Fibroblast of skin of scalp (primary cell): ENCODE measurements around the gene TRIM22. TPM values are rescaled to one million over a fixed set of nuclear protein-coding genes. Genes with fewer than 3 reads are reported as not detected.
A peak's percentile ranks its signal among the peaks of the same experiment; 100 is the strongest.
"Not testable (repeated sequence)": the region's sequence is repeated elsewhere in the genome, so short reads cannot be mapped to it uniquely, and the experiment has no call there.

Experiments
- DNase-seq: peaks from one replicate; pipeline ENCODE4 v3.0.0-alpha.2; 2013
- polyA plus RNA-seq, 2 experiments: library from polyadenylated mRNA; unstranded; fragments of 120-200 nt; gene quantifications; one replicate each; pipeline ENCODE4 v1.2.1, GENCODE V29; 2013; ENCODE audit not compliant: insufficient read length in 2 of 2

The TRIM22 gene
- polyA plus RNA-seq (2013, experiment 1 of 2; ENCODE audit: insufficient read length) = 28.7 TPM
- polyA plus RNA-seq (2013, experiment 2 of 2; ENCODE audit: insufficient read length) = 31.7 TPM

GRCh38 chr11:5689551-5689983 is at the start of gene TRIM22:
Gene TRIM22 (plus strand): TSS chr11:5689790. CDS start chr11:5696233, 6,443 bp downstream.
- DNase-seq = peak; percentile 77

DNA sequence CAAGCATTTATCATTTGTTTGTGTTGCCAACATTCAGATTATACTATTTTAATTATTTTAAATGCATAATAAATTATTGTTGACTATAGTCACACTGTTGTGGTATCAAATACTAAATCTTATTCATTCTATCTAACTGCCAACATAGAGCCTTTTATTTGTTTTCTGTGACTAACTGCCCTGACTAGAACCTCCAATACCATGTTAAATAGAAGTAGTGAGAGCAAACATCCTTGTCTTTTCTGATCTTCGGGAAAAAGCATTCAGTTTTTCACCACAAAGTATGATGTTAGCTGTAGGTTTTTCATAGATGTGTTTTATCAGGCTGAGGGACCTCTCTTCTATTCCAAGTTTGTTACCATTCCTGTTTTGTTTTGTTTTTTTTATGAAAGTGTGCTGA is 49.6 kb upstream of the TRIM22 start:
- DNase-seq = no peak

GRCh38 chr11:5643585-5643984 is 46.0 kb upstream of the TRIM22 start:
- no peak for DNase-seq

GRCh38 chr11:5646139-5646538 is 43.5 kb upstream of the TRIM22 start:
- no peak for DNase-seq

DNA sequence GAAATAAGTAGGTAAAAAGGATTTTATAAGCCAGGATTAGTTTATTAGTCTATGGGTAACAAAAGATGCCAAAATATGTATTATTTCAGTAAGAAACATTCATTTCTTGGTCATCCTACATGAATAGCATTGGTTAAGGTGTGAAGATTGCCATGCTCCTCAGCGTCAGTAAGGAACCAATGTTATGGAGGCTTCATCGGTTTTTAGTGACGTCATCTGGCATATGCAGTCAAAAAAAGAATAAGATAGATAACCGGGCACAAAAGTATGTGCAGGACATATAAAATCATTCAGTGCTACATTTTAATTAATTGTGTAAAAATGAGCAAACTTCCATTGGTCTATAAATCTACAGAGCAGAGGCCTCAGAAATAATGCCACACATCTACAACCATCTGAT is 34.1 kb upstream of the TRIM22 start:
- DNase-seq = no peak

- not testable (repeated sequence) for DNase-seq
Measured at GRCh38 chr11:5656956-5657355, 32.6 kb upstream of the TRIM22 start.

GRCh38 chr11:5658318-5658717 is 31.3 kb upstream of the TRIM22 start:
- DNase-seq = no peak

DNA sequence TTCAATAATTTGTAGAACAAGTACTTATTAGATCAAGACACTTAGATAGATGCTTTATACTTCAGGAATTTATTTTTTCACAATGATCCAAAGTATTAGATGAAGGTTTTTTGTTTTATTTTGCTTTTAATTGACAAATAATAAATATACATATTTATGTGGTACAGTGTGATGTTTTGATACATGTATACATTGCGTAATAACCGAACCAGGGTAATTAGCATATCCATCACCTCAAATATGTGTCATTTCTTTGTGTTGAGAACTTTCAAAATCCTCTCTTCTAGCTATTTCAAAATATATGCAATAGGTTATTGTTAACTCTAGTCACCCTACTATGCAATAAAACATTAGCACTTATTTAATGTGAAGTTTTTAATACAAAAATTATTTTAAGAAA is 26.1 kb upstream of the TRIM22 start:
- DNase-seq = no peak

- no peak for DNase-seq
Measured at GRCh38 chr11:5665051-5665570, 24.5 kb upstream of the TRIM22 start.

- DNase-seq = no peak
Measured at GRCh38 chr11:5665746-5666401, 23.7 kb upstream of the TRIM22 start.

DNA sequence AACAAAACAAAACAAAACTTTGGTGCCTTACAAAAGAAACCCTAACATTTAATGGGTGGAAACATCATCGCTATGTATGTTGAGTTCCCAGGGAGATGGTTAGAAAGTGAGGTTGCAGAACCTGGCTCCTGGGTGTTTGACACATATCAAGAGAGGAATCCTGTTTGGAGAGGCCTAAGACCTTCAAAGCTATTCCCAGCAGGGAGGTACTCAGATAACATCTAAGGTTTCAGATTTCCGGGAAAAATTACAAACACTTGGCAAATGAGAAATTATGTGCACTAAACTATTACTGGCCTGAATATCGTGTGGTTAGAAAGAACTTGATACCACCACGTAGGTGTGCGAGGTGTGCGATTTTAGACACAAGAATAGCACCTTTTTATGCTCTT is 23.2 kb upstream of the TRIM22 start:
- DNase-seq = no peak

- peak; percentile 13 for DNase-seq
Measured at GRCh38 chr11:5671831-5672230, 17.8 kb upstream of the TRIM22 start.

DNA sequence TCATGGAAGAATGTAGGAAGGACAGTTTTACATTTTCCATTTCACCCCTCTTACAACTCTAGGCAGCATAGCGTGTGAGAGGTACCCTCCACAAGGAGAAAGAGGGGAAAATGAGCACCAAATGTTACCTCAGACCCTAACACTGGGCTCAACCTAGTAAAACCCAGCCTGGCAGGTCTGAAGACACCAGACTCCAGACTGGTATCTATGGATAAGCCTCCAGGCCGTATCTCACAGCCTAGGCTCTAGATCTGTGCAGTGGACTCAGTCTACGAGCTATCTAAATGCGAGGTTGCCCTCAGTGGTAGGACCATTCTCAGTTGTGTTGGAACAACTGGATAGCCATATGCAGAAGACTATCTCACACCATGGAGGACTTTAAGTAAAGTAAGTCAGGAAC is 15.2 kb upstream of the TRIM22 start:
- no peak for DNase-seq

- no peak for DNase-seq
Measured at GRCh38 chr11:5679811-5680210, 9.8 kb upstream of the TRIM22 start.

- not testable (repeated sequence) for DNase-seq
Measured at GRCh38 chr11:5682890-5683441, 6.6 kb upstream of the TRIM22 start.

- not testable (repeated sequence) for DNase-seq
Measured at GRCh38 chr11:5683620-5684019, 6.0 kb upstream of the TRIM22 start.

DNA sequence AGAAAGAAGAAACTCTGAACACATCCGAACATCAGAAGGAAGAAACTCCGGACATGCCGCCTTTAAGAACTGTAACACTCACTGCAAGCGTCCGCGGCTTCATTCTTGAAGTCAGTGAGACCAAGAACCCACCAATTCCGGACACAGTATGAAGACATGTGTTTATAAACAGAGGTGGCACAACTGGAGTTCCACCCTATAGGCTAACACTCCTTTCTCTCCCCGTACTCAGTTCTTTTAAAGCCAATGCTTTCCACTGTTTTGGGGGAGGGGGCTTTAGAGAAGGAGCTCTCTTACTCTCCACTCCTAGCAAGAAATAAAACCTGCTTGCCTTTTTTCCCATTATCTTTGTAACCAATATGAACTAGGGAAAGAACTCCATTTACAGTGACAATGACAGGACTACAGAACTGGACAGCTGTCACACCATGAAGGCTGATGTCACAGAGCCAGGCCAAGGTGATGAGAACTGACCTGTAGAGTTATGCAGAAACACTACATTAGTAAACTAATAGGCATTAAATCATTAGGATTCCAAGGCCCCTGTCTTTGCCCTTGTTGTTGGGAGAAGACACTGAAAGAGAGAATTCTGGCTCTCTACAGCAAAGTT is 5.4 kb upstream of the TRIM22 start:
- no peak for DNase-seq

- peak; percentile 98 for DNase-seq
Measured at GRCh38 chr11:5684646-5685362, 4.8 kb upstream of the TRIM22 start, which contains the start of gene TRIM5. Gene TRIM5 (minus strand): TSS chr11:5685074. CDS start chr11:5680177, 4,897 bp downstream.

DNA sequence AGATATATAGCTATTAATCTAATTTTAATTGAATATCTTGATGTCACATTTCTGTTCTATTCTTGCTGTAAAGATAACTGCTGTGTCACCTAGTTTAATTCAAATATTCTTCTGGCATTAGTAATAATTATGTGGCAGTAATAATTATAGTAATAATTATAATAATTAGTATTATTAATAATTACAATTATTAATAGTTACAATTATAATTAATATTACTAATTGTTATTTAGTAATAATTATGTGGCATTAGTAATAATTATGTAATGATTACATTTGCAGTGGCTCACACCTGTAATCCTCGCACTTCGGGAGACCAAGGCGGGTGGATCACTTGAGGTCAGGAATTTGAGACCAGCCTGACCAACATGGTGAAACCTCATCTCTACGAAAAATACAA is 3.2 kb upstream of the TRIM22 start:
- no peak for DNase-seq

DNA sequence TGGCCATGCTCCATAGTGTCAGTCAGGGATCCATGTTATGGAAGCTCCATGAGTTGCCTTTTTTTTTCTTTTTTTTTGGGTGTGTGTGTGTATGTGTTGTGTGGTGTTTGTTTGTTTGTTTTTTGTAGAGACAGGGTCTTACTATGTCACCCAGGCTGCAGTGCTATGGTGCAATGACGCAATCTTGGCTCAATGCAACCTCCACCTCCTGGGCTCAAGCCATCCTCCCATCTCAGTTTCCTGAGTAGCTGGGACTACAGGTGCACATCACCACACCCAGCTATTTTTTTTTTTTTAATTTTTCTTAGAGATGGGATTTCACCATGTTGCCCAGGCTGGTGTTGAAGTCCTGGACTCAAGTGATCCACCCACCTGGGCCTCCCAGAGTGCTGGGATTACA is 1.1 kb upstream of the TRIM22 start:
- DNase-seq = no peak

- no peak for DNase-seq
Measured at GRCh38 chr11:5690216-5690615, 626 bp downstream of the TRIM22 start.

DNA sequence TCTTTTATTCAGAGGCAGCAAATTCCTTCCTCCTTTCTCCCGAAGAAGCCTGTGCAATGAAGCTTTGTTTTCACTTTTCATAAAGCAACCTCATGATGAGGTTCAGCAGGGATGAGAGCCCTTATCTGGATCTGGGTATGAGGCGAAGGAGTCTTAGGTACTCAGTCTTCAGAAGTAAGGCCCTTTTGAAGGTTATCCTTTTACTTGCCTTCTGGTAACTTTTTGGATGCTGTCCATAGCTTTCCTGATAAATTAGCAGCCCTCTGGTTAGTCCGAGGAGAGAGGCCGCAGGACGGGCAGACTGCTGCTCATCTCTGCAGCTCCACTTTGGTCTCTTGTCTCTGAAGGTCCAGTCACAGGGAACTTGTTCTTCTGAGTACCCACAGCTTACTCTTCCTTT is 1.1 kb downstream of the TRIM22 start:
- no peak for DNase-seq
